Measurements from ENCODE around the gene HES4.
"Not testable (repeated sequence)": the region's sequence is repeated elsewhere in the genome, so short reads cannot be mapped to it uniquely, and the experiment has no call there.

Gene HES4

DNA sequence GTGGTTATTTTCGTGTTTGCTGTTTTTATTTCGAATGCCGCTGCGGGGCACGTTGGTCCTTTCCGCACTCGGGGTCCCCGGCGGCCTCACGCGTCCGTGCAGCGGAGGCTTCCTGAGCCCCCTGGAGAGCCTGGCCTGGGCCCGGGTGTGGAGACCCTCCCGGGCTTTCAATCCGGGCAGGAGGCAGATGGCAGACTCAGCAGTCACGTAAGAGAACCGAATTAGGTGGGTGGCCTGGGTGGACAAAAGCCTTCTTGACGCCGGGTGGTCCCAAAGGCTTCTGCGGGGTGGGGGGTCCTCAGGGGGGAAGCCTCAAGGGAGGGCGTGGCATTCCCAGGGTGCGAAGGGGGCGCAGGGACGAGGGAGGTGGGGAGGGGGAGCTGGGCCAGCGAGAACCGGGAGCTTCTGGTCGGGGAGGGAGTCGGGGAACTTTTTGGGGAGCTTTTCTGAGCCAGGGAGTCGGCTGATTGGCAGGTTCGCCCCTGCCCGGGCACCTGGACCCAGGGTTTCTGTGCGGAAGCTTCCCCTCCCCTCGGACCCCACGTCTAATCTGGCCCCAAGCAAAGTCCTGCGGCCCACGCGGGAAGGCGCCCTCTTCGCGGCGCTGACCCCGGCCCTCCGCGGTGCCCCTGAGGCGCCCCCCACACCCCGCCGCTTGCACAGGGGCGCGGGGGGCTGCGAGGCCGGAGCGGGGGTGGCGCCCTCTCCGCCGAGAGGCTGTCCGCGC lies 1.3 kb upstream of the HES4 start:
- H3K4me1 Mint-ChIP-seq: peaks cover 19% of the 10 kb centered on the region
- no peaks in the 10 kb centered on the region for H3K9me3 Mint-ChIP-seq
- no peak for ATAC-seq
- H3K27ac Mint-ChIP-seq: peak overlapping the region; percentile 70
- H3K27me3 Mint-ChIP-seq: peaks cover 47% of the 10 kb centered on the region
- peak overlapping the region; percentile 74 for H3K4me3 Mint-ChIP-seq
- DNase-seq: no peak
- H3K36me3 Mint-ChIP-seq (ENCODE audit: low read depth): no peaks in the 10 kb centered on the region

DNA sequence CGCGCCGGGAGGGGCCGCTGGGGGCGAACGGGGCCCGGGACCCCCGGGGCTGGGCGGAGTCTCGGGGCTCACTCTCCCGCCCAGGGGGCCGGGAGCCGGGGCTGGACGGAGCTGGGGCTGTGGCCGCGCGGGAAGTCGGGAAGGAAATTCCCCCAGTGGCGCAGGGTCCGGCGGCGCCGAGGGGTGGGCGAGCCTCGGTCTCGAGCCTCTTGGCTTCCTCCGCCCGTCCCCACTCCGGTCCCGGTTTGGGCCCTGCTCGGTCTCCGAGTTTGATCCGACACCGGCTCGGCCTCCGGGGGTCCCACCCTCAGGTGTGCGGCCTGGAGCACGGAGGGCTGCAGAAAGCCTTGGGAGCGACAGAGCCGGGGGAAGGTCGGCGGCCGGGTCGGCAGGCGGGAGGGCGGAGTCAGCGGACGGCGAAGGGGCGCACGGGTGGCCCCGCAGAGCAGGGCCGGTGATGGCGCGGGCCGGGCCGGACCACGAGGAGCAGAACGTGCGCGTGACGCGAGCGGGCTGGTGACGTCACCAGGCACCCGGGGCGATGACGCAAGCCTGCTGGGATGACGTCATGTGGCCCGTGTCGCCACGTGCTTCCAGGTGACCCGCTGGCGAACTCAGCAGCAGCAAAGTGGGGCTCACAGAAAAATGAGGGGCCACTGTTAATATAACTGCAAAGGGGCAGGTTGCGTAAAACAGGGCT lies 610 bp upstream of the HES4 start:
- peak overlapping the region; percentile 74 for H3K4me3 Mint-ChIP-seq

DNA sequence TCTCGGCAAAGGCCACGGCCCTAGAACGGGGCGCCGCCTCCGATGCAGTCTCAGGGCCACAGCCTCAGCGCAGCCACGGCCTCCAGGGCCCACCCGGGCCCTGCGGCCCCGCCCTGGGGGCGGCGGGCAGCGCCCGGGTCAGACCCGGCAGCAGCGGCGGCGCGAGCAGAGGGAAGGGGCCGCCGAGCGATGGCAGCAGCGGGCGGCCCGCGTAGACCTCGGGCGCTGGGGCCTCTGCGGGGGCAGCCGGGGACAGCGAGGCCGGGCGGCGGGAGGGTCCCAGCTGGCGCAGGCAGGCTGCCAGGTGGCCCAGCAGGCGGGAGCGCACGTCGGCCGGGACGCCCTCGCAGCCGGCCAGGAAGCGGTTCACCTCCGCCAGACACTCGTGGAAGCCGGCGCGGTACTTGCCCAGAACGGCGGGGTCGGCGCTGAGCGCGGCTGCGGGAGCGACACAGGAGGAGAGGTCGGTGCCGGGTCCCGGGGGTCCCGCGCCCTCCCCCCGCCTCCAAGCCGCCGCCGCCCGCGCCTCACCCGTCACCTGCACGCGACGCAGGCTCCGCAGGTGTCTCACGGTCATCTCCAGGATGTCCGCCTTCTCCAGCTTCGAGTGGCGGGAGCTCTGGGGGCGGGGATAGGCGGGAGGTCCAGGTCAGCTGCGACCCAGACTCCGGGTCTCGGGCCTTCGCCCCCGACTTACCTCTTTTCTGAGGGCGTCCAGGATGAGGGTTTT lies 737 bp downstream of the HES4 start:
- DNase-seq (no peak), ATAC-seq (peak; percentile 9)
- Mint-ChIP-seq H3K27me3 (peaks cover 45% of the 10 kb centered on the region), H3K4me1 (peaks cover 11% of the 10 kb centered on the region), H3K4me3 (no peak overlapping the region), H3K9me3 (no peaks in the 10 kb centered on the region), H3K36me3 (ENCODE audit: low read depth) (no peaks in the 10 kb centered on the region), H3K27ac (no peak overlapping the region)

More for the DNA sequence above, 610 bp upstream of the HES4 start:
- Mint-ChIP-seq H3K4me1 (peaks cover 18% of the 10 kb centered on the region), H3K27ac (peak overlapping the region; percentile 70), H3K27me3 (peaks cover 48% of the 10 kb centered on the region), H3K36me3 (ENCODE audit: low read depth) (no peaks in the 10 kb centered on the region), H3K9me3 (no peaks in the 10 kb centered on the region)
- peak; percentile 81 for DNase-seq
- ATAC-seq: peak; percentile 10

DNA sequence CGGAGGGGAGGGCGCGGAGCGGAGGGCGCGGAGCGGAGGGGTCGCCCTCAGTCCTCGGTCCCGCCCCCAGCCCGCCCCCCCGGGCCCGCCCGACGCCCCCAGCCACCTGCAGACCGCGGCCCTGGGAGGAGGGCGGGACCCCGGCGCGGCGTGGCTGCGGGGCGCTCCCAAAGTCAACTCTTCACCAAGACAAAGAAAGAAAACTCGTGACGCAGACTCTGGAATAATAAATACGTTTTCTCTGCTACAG lies 1.2 kb downstream of the HES4 start:
- ATAC-seq (no peak), DNase-seq (no peak)
- Mint-ChIP-seq H3K27ac (no peak overlapping the region), H3K4me1 (peaks cover 13% of the 10 kb centered on the region), H3K9me3 (no peaks in the 10 kb centered on the region), H3K27me3 (peaks cover 44% of the 10 kb centered on the region), H3K36me3 (ENCODE audit: low read depth) (no peaks in the 10 kb centered on the region), H3K4me3 (no peak overlapping the region)

DNA sequence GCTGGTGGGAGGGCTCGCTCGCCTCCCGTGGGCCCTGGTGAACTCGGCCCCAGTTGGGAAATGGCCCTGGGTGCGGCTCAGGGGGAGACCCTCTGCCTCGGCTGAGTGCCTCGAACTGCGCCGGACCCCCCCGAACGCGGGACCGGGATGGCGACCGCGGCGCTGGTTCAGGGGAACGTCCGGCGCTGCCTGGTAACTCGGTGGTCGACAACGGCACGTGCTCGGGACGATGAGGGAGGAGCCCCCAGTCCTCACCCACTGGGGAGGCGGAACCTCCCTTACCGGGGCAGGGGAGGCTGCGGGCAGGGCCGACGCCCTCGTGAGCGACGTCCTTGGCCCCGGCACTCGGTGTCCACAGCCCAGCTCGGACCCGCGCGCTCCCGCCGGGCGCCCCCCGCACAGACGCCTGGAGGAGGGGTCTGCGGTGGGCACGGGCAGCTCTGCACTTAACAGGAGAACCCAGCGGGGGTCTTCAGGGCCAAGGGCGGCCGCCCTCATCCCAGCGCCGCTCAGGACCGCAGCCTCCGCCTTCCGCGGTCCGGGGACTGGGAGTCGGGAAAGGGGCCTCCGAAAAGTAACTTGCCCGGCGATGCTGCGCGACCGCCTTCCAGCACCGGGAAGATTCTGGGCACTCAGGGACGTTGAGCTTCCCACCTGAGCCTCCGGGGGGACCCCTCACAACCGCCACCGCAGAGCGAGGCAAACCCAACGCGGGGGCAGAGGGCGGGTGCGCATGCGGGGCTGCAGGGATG lies 1.7 kb downstream of the HES4 start:
- ATAC-seq: no peak
- no peaks in the 10 kb centered on the region for H3K36me3 Mint-ChIP-seq (ENCODE audit: low read depth)
- H3K4me1 Mint-ChIP-seq: peaks cover 13% of the 10 kb centered on the region
- no peaks in the 10 kb centered on the region for H3K9me3 Mint-ChIP-seq
- DNase-seq: peak; percentile 6
- H3K4me3 Mint-ChIP-seq: no peak overlapping the region
- no peak overlapping the region for H3K27ac Mint-ChIP-seq
- peaks cover 40% of the 10 kb centered on the region for H3K27me3 Mint-ChIP-seq

DNA sequence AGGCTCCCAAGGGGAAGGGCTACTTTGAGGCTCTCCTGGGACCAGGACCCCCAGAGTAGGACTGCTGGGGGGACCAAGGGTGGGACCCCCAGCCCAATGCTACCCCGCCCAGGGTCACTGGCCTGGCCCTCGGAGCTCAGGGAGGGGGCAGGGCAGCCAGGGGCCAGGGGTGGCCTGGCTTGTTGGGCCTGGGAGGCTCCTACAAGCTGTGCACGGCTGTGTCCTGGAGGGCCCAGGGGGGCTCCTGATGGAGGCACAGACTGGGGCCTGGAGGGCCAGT lies 2.2 kb downstream of the HES4 start:
- H3K27me3 Mint-ChIP-seq: peaks cover 36% of the 10 kb centered on the region
- peaks cover 17% of the 10 kb centered on the region for H3K4me1 Mint-ChIP-seq
- no peak overlapping the region for H3K27ac Mint-ChIP-seq
- no peaks in the 10 kb centered on the region for H3K9me3 Mint-ChIP-seq
- no peak overlapping the region for H3K4me3 Mint-ChIP-seq
- H3K36me3 Mint-ChIP-seq (ENCODE audit: low read depth): no peaks in the 10 kb centered on the region
- no peak for DNase-seq
- ATAC-seq: no peak

DNA sequence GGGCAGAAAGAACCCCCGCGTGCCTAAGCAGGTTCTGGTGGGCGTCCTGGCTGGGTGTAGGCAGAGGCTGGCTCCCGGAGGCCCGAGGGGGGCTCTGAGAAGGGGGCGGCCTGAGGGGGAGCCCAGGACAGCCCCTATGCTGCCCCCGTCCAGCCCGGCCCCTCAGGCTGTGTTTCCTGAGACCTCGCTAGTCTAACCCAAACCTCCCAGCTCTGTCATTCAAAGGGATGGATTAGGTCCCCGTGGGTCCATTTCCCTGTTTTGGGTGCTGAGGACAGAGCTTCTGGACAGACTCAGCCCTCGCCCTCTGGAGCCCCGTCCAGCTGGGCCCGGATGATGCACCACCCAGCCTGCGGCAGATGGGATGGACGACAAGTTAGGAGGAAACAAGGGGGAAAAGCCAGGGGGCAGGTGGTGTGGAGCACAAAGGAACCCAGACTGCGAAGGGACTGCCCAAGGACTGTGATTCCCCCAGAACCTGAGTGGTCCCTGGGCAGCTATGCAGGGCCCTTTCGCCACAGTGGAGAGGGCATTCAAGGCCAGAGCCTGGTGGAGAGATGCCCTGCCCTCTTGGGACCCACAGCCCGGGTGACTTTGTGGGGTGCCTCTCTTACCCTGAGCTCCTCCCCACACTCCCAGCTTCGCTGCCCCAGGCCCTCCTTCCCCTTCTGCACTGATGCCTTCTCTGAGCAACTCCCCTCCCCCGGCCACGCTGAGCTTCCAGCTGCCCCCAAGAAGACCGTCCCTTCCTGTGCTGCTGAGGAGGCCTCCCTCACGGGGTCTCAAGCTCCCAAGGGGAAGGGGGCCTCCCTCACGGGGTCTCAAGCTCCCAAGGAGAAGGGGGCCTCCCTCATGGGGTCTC lies 2.8 kb downstream of the HES4 start:
- Mint-ChIP-seq H3K9me3 (no peaks in the 10 kb centered on the region), H3K4me1 (peaks cover 23% of the 10 kb centered on the region), H3K27me3 (peaks cover 35% of the 10 kb centered on the region), H3K4me3 (no peak overlapping the region), H3K27ac (no peak overlapping the region), H3K36me3 (ENCODE audit: low read depth) (no peaks in the 10 kb centered on the region)
- DNase-seq (no peak), ATAC-seq (no peak)

DNA sequence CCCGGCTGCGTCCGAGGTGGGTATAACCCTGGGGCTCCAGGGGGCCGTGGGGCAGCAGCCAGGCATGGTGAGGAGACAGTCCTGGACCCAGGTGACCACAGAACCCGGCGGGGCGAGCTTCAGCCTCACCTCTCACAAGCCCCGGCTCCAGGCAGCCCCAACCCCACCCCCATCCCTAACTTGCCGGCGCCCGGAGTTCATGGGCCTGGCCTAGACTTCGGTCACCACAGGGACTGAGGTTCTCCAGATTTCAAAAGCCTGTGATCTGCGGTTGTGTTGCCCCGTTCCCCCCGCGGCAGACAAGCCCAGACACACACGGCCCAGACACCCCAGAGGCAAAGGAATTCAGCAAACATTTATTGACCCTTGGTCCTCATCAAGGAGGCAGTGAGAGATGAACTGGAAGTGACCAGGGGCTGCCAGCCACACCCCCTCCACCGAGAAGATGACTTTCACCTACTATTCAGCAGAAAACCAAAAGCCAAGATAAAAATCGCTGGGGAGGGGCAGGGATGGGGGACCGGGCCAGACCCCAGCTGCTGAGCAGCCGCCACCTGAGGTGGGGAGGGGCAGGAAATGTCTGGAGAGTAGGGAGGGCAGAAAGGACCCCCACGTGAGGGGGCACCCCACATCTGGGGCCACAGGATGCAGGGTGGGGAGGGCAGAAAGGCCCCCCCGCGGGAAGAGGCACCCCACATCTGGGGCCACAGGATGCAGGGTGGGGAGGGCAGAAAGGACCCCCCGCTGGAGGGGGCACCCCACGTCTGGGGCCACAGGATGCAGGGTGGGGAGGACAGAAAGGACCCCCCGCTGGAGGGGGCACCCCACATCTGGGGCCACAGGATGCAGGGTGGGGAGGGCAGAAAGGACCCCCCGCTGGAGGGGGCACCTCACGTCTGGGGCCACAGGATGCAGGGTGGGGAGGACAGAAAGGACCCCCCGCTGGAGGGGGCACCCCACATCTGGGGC lies 3.9 kb downstream of the HES4 start:
- ATAC-seq: no peak
- peaks cover 34% of the 10 kb centered on the region for H3K27me3 Mint-ChIP-seq
- peaks cover 30% of the 10 kb centered on the region for H3K4me1 Mint-ChIP-seq
- H3K27ac Mint-ChIP-seq: no peak overlapping the region
- no peak overlapping the region for H3K4me3 Mint-ChIP-seq
- no peak for DNase-seq
- H3K9me3 Mint-ChIP-seq: no peaks in the 10 kb centered on the region
- H3K36me3 Mint-ChIP-seq (ENCODE audit: low read depth): no peaks in the 10 kb centered on the region

DNA sequence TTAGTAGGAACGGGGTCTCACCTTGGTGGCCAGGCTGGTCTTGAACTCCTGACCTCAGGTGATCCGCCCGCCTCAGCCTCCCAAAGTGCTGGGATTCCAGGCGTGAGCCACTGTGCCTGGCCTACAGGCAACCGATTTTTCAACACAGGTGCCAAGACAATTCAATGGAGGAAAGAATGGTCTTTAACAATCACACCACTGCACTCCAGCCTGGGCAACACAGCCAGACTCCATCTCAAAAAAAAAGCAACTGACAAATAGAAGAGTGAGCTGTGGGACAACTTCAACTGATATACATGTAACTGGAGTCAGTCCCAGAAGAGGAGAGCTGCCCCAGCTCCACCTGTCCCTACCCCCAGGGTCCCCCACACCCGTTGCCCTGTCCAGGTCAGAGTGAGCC lies 5.4 kb downstream of the HES4 start:
- H3K9me3 Mint-ChIP-seq; H3K27ac Mint-ChIP-seq; H3K36me3 Mint-ChIP-seq (ENCODE audit: low read depth); ATAC-seq; DNase-seq; H3K4me3 Mint-ChIP-seq: not testable (repeated sequence)
- H3K4me1 Mint-ChIP-seq: peaks cover 27% of the 10 kb centered on the region
- H3K27me3 Mint-ChIP-seq: peaks cover 34% of the 10 kb centered on the region

DNA sequence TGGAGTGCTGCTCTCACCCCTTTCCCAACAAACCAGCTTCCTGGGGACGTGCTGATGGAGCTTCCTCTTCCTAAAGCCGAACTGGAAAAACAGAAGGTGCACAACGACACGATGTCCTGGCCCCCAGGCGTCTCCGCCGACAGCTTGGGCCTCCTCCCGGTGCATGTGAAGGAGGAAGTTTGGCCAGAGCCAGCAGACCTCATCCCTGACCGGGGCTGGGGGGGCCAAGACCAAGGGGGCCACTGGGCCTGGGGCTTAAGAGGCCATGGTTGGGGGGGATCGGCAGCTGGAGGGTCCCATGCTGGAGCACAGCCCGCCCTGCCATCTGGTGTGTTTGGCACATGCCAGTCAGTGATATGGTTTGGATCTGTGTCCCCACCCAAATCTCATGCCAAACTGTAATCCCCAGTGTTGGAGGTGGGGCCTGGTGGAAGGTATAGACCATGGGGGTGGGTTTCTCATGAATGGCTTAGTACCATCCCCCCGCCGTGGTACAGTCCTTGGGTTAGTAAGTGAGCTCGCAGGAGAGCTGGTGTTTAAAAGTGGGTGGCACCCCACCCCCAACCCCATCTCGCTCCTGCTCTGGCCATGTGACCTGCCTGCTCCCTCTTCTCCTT lies 6.4 kb downstream of the HES4 start:
- no peak overlapping the region for H3K4me3 Mint-ChIP-seq
- H3K4me1 Mint-ChIP-seq: peaks cover 27% of the 10 kb centered on the region
- ATAC-seq (no peak), DNase-seq (no peak)
- no peak overlapping the region for H3K27ac Mint-ChIP-seq
- no peaks in the 10 kb centered on the region for H3K36me3 Mint-ChIP-seq (ENCODE audit: low read depth)
- H3K9me3 Mint-ChIP-seq: no peaks in the 10 kb centered on the region
- H3K27me3 Mint-ChIP-seq: peaks cover 41% of the 10 kb centered on the region

DNA sequence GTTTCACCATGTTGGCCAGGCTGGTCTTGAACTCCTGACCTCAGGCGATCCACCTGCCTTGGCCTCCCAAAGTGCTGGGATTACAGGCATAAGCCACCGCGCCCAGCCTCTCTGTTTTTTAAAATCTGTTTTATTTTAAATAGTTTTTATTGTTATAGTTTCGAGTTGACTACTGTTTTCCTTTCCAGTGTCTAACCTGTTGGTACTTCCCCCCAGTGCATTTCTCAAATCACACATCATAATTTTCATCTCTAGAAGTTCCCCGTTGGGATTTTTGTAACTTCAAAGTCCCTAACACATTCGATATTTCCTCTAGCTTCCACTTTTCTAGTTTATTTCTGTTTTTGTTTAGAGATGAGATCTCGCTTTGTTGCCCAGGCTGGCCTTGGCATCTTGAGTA lies 7.5 kb downstream of the HES4 start:
- H3K27me3 Mint-ChIP-seq: peaks cover 44% of the 10 kb centered on the region
- ATAC-seq: peak; percentile 22

DNA sequence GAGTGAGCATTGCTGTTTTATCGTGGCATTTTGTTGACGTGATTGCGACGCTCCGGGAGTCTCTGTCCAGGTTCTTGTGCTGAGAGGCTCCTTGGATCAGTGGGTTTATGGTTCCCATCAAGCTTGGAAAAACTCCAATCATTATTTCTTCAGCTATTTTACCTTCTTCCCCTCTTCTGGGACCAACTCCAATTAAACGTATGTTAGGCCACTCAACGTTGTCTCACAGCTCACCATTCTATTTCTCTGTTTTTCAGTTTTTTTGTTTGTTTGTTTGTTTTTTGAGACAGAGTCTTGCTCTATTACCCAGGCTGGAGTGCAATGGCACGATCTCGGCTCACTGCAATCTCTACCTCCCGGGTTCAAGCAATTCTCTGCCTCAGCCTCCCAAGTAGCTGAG lies 8.0 kb downstream of the HES4 start:
- Mint-ChIP-seq H3K9me3 (no peaks in the 10 kb centered on the region), H3K36me3 (ENCODE audit: low read depth) (no peaks in the 10 kb centered on the region), H3K27ac (no peak overlapping the region), H3K4me3 (no peak overlapping the region), H3K27me3 (peaks cover 39% of the 10 kb centered on the region), H3K4me1 (peaks cover 23% of the 10 kb centered on the region)
- DNase-seq (no peak), ATAC-seq (no peak)

More for the DNA sequence above, 7.5 kb downstream of the HES4 start:
- H3K4me1 Mint-ChIP-seq: peaks cover 27% of the 10 kb centered on the region
- H3K4me3 Mint-ChIP-seq: no peak overlapping the region
- H3K9me3 Mint-ChIP-seq: no peaks in the 10 kb centered on the region
- DNase-seq: no peak
- no peaks in the 10 kb centered on the region for H3K36me3 Mint-ChIP-seq (ENCODE audit: low read depth)
- H3K27ac Mint-ChIP-seq: no peak overlapping the region

DNA sequence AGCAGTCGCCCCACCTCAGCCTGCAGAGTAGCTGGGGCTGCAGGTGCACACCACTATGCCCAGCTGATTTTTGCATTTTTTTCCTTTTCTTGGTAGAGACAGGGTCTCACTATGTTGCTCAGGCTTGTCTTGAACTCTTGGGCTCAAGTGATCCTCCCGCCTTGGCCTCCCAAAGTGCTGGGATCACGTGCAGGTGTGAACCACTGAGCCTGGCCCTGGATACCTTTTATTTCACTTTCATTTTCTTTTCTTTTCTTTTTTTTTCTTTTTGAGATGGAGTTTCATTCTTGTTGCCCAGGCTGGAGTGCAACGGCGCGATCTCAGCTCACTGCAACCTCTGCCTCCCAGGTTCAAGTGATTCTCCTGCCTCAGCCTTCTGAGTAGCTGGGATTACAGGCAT lies 8.6 kb downstream of the HES4 start:
- not testable (repeated sequence) for DNase-seq; H3K36me3 Mint-ChIP-seq (ENCODE audit: low read depth); H3K9me3 Mint-ChIP-seq; H3K27ac Mint-ChIP-seq; H3K4me3 Mint-ChIP-seq; ATAC-seq
- Mint-ChIP-seq H3K27me3 (peaks cover 42% of the 10 kb centered on the region), H3K4me1 (peaks cover 23% of the 10 kb centered on the region)
